Skeletal muscle satellite cell (primary cell): ENCODE data around the gene ENTREP3.

Experiments
- H3K27me3 ChIP-seq: 2 replicates; pipeline ENCODE4 v1.7.0; 2013; ENCODE audit warnings: low read length; ENCODE audit not compliant: control insufficient read depth, insufficient read depth
- H3K36me3 ChIP-seq: 2 replicates; pipeline ENCODE4 v1.7.0; 2013; ENCODE audit warnings: mild to moderate bottlenecking, control low read depth, low read length; ENCODE audit not compliant: insufficient read depth
- H3K4me1 ChIP-seq: 2 replicates; pipeline ENCODE4 v1.7.0; 2013; ENCODE audit warnings: low read length; ENCODE audit not compliant: control insufficient read depth, insufficient read depth
- H3K4me2 ChIP-seq: 2 replicates; pipeline ENCODE4 v1.7.0; 2013; ENCODE audit warnings: mild to moderate bottlenecking, low read length
- H3K4me3 ChIP-seq: 2 replicates; pipeline ENCODE4 v1.7.0; 2013; ENCODE audit warnings: low read length
- H3K9ac ChIP-seq: 2 replicates; pipeline ENCODE4 v1.7.0; 2013; ENCODE audit warnings: mild to moderate bottlenecking, low read depth, low read length, moderate library complexity
- H3K9me3 ChIP-seq: replicated peaks from 2 replicates; pipeline ENCODE4 v1.7.0; 2013; ENCODE audit warnings: mild to moderate bottlenecking, control low read depth, low read length

Gene ENTREP3

GRCh38 chr1:155202198-155202597 is 53.1 kb downstream of the ENTREP3 start:
- H3K36me3 ChIP-seq, result peaks cover 12% of the 10 kb centered on the region
- peaks cover 3% of the 10 kb centered on the region for H3K4me1 ChIP-seq
- no peak overlapping the region for H3K9ac ChIP-seq
- no peaks in the 10 kb centered on the region for H3K9me3 ChIP-seq
- no peaks in the 10 kb centered on the region for H3K27me3 ChIP-seq
- H3K4me2 ChIP-seq, result no peak overlapping the region
- no peak overlapping the region for H3K4me3 ChIP-seq

GRCh38 chr1:155200920-155201319 is 54.4 kb downstream of the ENTREP3 start:
- no peak overlapping the region for H3K9ac ChIP-seq
- H3K9me3 ChIP-seq, result no peaks in the 10 kb centered on the region
- H3K36me3 ChIP-seq, result peaks cover 12% of the 10 kb centered on the region
- H3K4me3 ChIP-seq, result no peak overlapping the region
- H3K27me3 ChIP-seq, result no peaks in the 10 kb centered on the region
- H3K4me2 ChIP-seq, result no peak overlapping the region
- peaks cover 3% of the 10 kb centered on the region for H3K4me1 ChIP-seq

DNA sequence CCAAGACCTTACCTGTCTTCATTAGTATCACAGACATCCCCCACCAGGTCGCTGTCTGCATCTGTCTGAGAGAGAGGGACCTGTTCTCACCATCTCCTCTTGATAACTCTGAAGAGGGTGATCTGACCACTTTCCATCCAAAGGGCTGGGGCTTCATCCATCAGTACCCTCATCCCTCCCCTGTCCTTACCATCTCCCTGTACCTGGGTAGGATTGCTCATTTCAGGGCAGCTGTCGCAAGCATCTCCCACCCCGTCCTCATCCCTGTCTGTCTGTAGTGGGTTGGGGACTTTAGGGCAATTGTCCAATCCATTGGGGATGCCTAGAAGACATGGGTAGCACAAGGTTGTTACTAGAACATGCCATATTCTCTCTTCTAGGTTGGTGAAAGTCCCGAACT is 55.5 kb downstream of the ENTREP3 start:
- Histone ChIP-seq H3K9me3 (no peaks in the 10 kb centered on the region), H3K9ac (no peak overlapping the region), H3K27me3 (no peaks in the 10 kb centered on the region), H3K4me2 (no peak overlapping the region), H3K4me1 (peaks cover 10% of the 10 kb centered on the region), H3K4me3 (no peak overlapping the region), H3K36me3 (peaks cover 12% of the 10 kb centered on the region)

DNA sequence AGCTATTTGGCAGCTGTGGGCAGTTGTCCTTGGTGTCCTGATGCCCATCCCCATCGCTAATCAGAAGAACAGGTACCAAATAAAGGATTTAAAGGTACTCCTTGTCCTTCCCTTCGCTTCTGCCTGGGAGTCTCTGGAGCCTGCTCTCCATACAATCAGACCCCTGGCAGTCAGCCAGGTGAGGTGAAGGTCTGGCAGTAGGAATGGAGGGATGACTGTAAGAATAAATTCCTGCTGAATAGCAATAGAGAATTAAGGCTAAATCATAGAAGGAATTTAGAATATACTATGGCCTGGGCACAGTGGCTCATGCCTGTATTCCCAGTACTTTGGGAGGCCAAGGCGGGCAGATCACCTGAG is 56.8 kb downstream of the ENTREP3 start:
- Histone ChIP-seq H3K4me2 (no peak overlapping the region), H3K36me3 (peaks cover 12% of the 10 kb centered on the region), H3K9me3 (no peaks in the 10 kb centered on the region), H3K4me1 (peaks cover 21% of the 10 kb centered on the region), H3K9ac (no peak overlapping the region), H3K4me3 (no peak overlapping the region), H3K27me3 (no peaks in the 10 kb centered on the region)

DNA sequence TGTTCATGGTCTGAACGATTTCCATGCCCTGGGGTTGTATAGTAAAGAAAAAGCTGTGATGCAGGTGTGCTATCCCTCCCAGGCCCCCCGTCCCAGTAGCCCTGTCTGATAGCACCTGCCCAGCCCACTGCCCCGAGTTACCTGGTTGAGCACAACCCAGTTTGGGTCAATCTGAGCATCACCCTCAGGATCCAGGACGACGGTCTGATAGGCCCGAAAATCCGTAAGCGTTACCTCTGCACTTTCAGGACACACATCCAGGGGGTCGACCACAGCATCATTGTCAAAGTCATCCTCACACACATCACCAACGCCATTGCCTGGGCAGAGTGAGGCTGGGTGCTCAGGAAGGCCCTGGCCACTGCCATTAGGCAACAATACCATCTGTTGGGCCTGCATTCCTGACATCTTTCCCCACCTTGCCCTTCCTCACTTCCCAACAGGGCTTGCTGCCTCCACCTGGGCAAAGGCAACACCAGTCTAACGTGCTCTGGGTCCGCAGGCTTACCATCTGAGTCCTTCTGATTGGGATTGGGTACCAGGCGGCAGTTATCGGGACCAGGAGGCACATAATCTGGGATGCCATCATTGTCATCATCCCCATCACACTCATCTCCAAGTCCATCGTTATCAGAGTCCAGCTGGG is 57.3 kb downstream of the ENTREP3 start:
- Histone ChIP-seq H3K4me3 (no peak overlapping the region), H3K36me3 (peaks cover 12% of the 10 kb centered on the region), H3K4me1 (peaks cover 26% of the 10 kb centered on the region), H3K9me3 (no peaks in the 10 kb centered on the region), H3K4me2 (no peak overlapping the region), H3K9ac (no peak overlapping the region), H3K27me3 (no peaks in the 10 kb centered on the region)
